Mesendoderm (in vitro differentiated cells): ENCODE data around the gene SYVN1.
"Not testable (repeated sequence)": the region's sequence is repeated elsewhere in the genome, so short reads cannot be mapped to it uniquely, and the experiment has no call there.

Experiments
- DNase-seq: peaks from one replicate; pipeline ENCODE4 v3.0.0; 2013
- H2AK5ac ChIP-seq: 2 replicates; pipeline ENCODE4 v1.6.1; 2013; ENCODE audit warnings: low read length, inconsistent platforms
- H2BK120ac ChIP-seq: 2 replicates; pipeline ENCODE4 v1.6.1; 2013; ENCODE audit warnings: low read depth, mild to moderate bottlenecking, low read length, moderate library complexity, mixed read lengths
- H2BK15ac ChIP-seq: replicated peaks from 2 replicates; pipeline ENCODE4 v1.6.1; 2013; ENCODE audit warnings: low read depth, mild to moderate bottlenecking, moderate library complexity
- H2BK5ac ChIP-seq: 2 replicates; pipeline ENCODE4 v1.6.1; 2013; ENCODE audit warnings: low read length, inconsistent platforms
- H3K18ac ChIP-seq: 2 replicates; pipeline ENCODE4 v1.6.1; 2013; ENCODE audit warnings: mild to moderate bottlenecking, low read length, mixed read lengths
- H3K23ac ChIP-seq: one replicate; pipeline ENCODE4 v1.6.1; 2013; ENCODE audit warnings: low read length
- H3K27ac ChIP-seq: 2 replicates; pipeline ENCODE4 v1.5.1; 2013; ENCODE audit warnings: low read depth, mild to moderate bottlenecking, inconsistent platforms, low read length, moderate library complexity
- H3K27me3 ChIP-seq: 2 replicates; pipeline ENCODE4 v1.6.1; 2013; ENCODE audit warnings: low read length, control low read depth, mild to moderate bottlenecking, inconsistent platforms; ENCODE audit not compliant: insufficient read depth, poor library complexity
- H3K36me3 ChIP-seq: 2 replicates; pipeline ENCODE4 v1.6.1; 2013; ENCODE audit warnings: low read length, inconsistent platforms; ENCODE audit not compliant: control insufficient read depth, insufficient read depth
- H3K4ac ChIP-seq: one replicate; pipeline ENCODE4 v1.6.1; 2013; ENCODE audit warnings: low read depth, mild to moderate bottlenecking, low read length, moderate library complexity
- H3K4me1 ChIP-seq: 2 replicates; pipeline ENCODE4 v1.6.1; 2013; ENCODE audit warnings: low read depth, low read length, inconsistent platforms; ENCODE audit not compliant: control insufficient read depth
- H3K4me2 ChIP-seq: 2 replicates; pipeline ENCODE4 v1.6.1; 2013; ENCODE audit warnings: low read length
- H3K4me3 ChIP-seq: 2 replicates; pipeline ENCODE4 v1.5.1; 2013; ENCODE audit warnings: mild to moderate bottlenecking, low read length
- H3K56ac ChIP-seq: one replicate; pipeline ENCODE4 v1.6.1; 2013; ENCODE audit warnings: low read length
- H3K79me1 ChIP-seq: 2 replicates; pipeline ENCODE4 v1.6.1; 2013; ENCODE audit warnings: low read length, inconsistent platforms
- H3K79me2 ChIP-seq: 2 replicates; pipeline ENCODE4 v1.6.1; 2013; ENCODE audit warnings: mild to moderate bottlenecking, low read length; ENCODE audit not compliant: control insufficient read depth, insufficient read depth
- H3K9ac ChIP-seq: 2 replicates; pipeline ENCODE4 v1.6.1; 2013; ENCODE audit warnings: low read length, inconsistent platforms
- H4K5ac ChIP-seq: one replicate; pipeline ENCODE4 v1.6.1; 2013; ENCODE audit warnings: low read length
- H4K8ac ChIP-seq: one replicate; pipeline ENCODE4 v1.6.1; 2013; ENCODE audit warnings: low read depth, mild to moderate bottlenecking, control low read depth, low read length, moderate library complexity
- WGBS: extraction: QIAGEN DNeasy Blood & Tissue Kit; methylation state at CpG from one replicate; pipeline ENCODE4 v1.1.7; 2013; ENCODE audit warnings: low lambda C conversion rate, missing lambda C conversion rate; ENCODE audit not compliant: insufficient coverage; ENCODE audit errors: extremely low coverage; 5-methylcytosine and 5-hydroxymethylcytosine counted together

Gene SYVN1

DNA sequence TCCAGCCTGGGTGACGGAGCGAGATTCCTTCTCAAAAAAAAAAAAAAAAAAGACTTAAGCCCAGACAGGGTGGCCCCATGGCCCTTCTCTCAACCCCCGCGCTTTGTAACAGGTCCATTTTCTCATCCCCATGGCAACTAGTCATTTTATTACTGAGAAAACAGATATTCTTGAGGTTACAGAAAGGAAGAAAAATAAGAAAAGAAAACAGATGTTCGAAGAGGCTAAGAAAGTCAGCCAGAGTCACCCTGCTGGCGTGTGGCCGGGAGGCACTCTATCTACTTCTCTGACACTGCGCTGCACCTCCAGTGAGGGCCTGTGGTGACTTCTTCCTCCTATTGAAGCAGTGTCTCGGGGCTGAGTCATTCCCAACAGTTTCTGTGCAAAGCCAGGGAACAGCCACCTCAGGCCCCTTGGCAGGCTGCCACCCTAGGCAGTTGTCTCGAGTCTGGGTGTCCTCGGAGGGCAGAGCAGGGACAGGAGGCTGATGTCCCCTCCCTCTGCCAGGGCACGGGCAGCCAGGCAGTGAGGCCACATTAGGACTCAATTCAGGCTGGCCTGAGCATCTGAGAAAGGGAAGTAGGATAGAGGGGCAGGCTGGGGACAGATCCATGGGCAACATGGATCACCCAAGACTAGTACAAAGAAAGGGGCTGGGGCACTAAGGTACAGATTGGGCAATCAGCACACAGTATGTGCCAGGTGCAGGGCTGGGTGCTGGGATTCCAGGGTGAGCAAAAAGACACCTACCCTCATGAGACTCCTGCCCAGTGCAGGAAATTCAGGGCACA lies 16.4 kb upstream of the SYVN1 start:
- no peak overlapping the region for H2BK15ac ChIP-seq
- H3K79me2 ChIP-seq = no peaks in the 10 kb centered on the region
- no peaks in the 10 kb centered on the region for H3K27me3 ChIP-seq
- H3K4ac ChIP-seq = no peak overlapping the region
- no peaks in the 10 kb centered on the region for H3K79me1 ChIP-seq
- H3K9ac ChIP-seq = no peak overlapping the region
- no peak overlapping the region for H4K5ac ChIP-seq
- no peak overlapping the region for H4K8ac ChIP-seq
- H3K18ac ChIP-seq = no peak overlapping the region
- H3K56ac ChIP-seq = peak overlapping the region; percentile 34
- no peak overlapping the region for H2BK5ac ChIP-seq
- H3K23ac ChIP-seq = no peak overlapping the region
- no peak overlapping the region for H3K4me2 ChIP-seq
- peak; percentile 41 for DNase-seq
- H3K4me3 ChIP-seq = no peak overlapping the region
- H3K27ac ChIP-seq = no peak overlapping the region
- H3K4me1 ChIP-seq = no peaks in the 10 kb centered on the region
- H2AK5ac ChIP-seq = no peak overlapping the region
- no peaks in the 10 kb centered on the region for H3K36me3 ChIP-seq
- WGBS = no CpG with 5 or more reads among the region's 12 CpGs
- H2BK120ac ChIP-seq = no peak overlapping the region

DNA sequence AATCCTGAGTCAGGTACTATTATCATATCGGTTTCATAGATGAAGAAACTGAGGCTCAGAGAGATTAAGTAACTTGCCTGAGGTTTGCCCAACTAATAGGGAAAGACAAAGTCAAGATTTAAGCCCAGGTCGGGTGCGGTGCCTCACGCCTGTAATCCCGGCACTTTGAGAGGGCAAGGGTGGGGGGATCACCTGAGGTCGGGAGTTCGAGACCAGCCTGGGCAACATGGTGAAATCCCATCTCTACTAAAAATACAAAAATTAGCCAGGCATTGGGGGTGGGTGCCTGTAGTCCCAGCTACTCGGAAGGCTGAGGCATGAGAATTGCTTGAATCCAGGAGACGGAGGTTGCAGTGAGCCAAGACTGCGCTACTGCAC lies 15.8 kb upstream of the SYVN1 start:
- DNase-seq, H3K79me1 ChIP-seq, H2BK5ac ChIP-seq, H2BK15ac ChIP-seq, H3K56ac ChIP-seq, H4K8ac ChIP-seq, H3K4ac ChIP-seq, H3K23ac ChIP-seq, H3K4me3 ChIP-seq, H3K79me2 ChIP-seq, H3K27me3 ChIP-seq, H2BK120ac ChIP-seq, H3K4me1 ChIP-seq, H4K5ac ChIP-seq, H3K18ac ChIP-seq, H2AK5ac ChIP-seq, H3K4me2 ChIP-seq, H3K27ac ChIP-seq, H3K36me3 ChIP-seq, H3K9ac ChIP-seq: not testable (repeated sequence)
- no CpG with 5 or more reads among the region's 10 CpGs for WGBS

DNA sequence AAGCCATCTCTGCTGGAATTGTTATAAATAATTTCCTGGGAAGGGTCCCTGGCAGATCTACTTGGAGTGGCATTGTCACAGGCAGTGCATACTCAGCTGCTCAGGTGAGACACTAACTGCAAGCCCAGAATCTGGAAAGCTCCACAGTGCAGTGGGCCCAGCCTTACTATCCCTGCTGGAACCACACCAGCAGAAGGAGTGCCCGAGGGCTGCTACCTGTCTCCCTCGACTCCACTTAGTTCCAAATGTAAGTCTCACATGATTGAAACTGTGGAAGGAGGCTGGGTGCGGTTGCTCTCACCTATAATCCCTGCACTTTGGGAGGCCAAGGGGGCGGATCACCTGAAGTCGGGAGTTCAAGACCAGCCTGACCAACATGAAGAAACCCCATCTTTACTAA lies 14.3 kb upstream of the SYVN1 start:
- H3K4me3 ChIP-seq = no peak overlapping the region
- no CpG with 5 or more reads among the region's 5 CpGs for WGBS

DNA sequence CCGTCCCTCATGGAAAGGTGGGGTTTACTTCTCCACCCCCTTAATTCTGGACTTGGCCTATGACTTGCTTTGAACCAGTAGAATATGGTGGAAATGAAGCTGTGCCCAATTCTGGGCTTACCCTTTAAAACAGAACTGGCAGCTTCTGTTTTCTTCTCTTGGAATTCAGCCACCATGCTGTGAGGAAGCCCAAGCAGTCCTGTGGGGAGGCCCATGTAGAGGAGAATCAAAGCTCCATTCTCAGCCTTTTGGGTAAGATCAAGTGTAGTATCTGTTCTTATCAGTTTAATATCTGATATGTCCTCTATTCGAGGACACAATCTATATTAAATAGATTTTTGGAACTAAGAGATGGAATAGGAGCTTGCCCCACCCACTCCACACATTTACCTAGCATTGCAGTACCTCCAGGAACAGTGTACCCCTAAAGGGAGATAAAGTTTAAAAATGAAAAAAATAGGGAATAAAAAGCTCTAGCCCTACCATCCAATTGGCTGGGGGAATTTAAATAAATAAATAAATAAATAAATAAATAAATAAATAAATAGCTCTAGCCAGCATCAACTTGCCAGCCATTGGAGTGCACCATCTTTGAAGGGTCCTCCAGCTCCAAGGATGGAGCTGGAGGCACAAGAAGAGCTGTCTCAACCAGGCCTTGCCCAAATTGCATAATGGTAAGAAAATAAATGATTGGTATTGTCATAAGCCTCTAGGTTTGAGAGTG lies 13.2 kb upstream of the SYVN1 start:
- Histone ChIP-seq H3K4me1 (no peaks in the 10 kb centered on the region), H2BK15ac (no peak overlapping the region), H4K5ac (no peak overlapping the region), H4K8ac (no peak overlapping the region), H3K4me3 (no peak overlapping the region), H2BK5ac (no peak overlapping the region), H3K4ac (no peak overlapping the region), H3K79me1 (no peaks in the 10 kb centered on the region), H3K56ac (no peak overlapping the region), H3K23ac (no peak overlapping the region), H2AK5ac (no peak overlapping the region), H3K27me3 (no peaks in the 10 kb centered on the region), H3K18ac (no peak overlapping the region), H3K79me2 (no peaks in the 10 kb centered on the region), H3K36me3 (no peaks in the 10 kb centered on the region), H3K9ac (no peak overlapping the region), H3K27ac (no peak overlapping the region), H2BK120ac (no peak overlapping the region), H3K4me2 (no peak overlapping the region)
- no peak for DNase-seq
- no CpG with 5 or more reads among the region's 2 CpGs for WGBS

More for the DNA sequence above, 14.3 kb upstream of the SYVN1 start:
- Histone ChIP-seq H4K8ac (no peak overlapping the region), H3K79me2 (no peaks in the 10 kb centered on the region), H2BK15ac (no peak overlapping the region), H2BK120ac (no peak overlapping the region), H3K27me3 (no peaks in the 10 kb centered on the region), H3K27ac (no peak overlapping the region), H3K4me1 (no peaks in the 10 kb centered on the region), H3K18ac (no peak overlapping the region), H2BK5ac (no peak overlapping the region), H3K4ac (no peak overlapping the region), H3K4me2 (no peak overlapping the region), H3K36me3 (no peaks in the 10 kb centered on the region), H4K5ac (no peak overlapping the region), H3K56ac (no peak overlapping the region), H2AK5ac (no peak overlapping the region), H3K79me1 (no peaks in the 10 kb centered on the region), H3K23ac (no peak overlapping the region), H3K9ac (no peak overlapping the region)
- no peak for DNase-seq

DNA sequence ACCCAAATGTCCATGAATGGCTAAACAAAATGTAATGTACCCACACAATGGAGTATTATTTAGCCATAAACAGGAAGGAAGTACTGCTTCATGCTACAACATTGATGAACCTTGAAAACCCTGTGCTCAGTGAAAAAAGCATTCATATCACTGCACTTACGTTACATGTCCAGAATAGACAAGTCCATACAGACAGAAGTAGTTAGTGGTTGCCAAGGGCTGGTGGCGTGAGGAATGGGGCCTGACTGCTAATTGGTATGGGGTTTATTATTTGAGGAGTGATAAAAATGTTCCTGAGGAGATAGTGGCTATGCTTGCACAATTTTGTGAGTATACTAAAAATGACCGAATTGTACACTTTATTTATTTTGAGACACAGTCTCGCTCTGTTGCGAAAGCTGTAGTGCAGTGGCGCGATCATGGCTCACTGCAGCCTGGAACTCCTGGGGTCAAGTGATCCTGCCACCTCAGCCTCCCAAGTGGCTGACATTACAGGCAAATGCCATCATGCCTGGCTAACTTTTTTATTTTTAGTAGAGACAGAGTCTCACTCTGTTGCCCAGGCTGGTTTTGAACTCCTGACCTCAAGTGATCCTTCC lies 7.7 kb upstream of the SYVN1 start:
- no peaks in the 10 kb centered on the region for H3K79me2 ChIP-seq

More for the DNA sequence above, 7.7 kb upstream of the SYVN1 start:
- Histone ChIP-seq H4K5ac (no peak overlapping the region), H3K36me3 (no peaks in the 10 kb centered on the region), H3K27ac (no peak overlapping the region), H4K8ac (no peak overlapping the region), H2AK5ac (no peak overlapping the region), H3K4me3 (no peak overlapping the region), H3K4me2 (no peak overlapping the region), H3K23ac (no peak overlapping the region), H3K18ac (no peak overlapping the region), H2BK15ac (no peak overlapping the region), H3K56ac (no peak overlapping the region), H3K4me1 (no peaks in the 10 kb centered on the region), H2BK120ac (no peak overlapping the region), H3K27me3 (no peaks in the 10 kb centered on the region), H3K4ac (no peak overlapping the region), H2BK5ac (no peak overlapping the region), H3K79me1 (no peaks in the 10 kb centered on the region), H3K9ac (no peak overlapping the region)
- no CpG with 5 or more reads among the region's 7 CpGs for WGBS
- no peak for DNase-seq
